A549 (cell line): ENCODE measurements around the gene CCT3. TPM values are rescaled to one million over a fixed set of nuclear protein-coding genes. Genes with fewer than 3 reads are reported as not detected.
A peak's percentile ranks its signal among the peaks of the same experiment; 100 is the strongest.

Experiments used
- ATAC-seq, 2 experiments: fragments of 200-7000 bp in 1 of 2; fragments of >200 bp in 1 of 2; cut with Nextera tagmentation in 1 of 2; cut with Tn5 transposase in 1 of 2; 3 replicates each; pipeline versions ENCODE4 v1.8.0 to v1.9.1; 2018 to 2020; ENCODE audit warnings: mild to moderate bottlenecking in 1 of 2, moderate library complexity in 1 of 2
- CTCF ChIA-PET: fragments of 300-600 bp; sonication (Branson Sonifier 250); formaldehyde crosslinking; extraction: SDS; loops from one replicate; lab custom pipeline; 2021; ENCODE audit warnings: antibody characterized with exemption, inconsistent platforms; lab: Yijun Ruan, JAX
- POLR2A ChIA-PET: fragments of 350-600 bp; formaldehyde crosslinking; extraction: SDS; loops from one replicate; lab custom pipeline; 2021; ENCODE audit warnings: antibody characterized with exemption, inconsistent platforms; lab: Yijun Ruan, JAX
- DNase-seq, 2 experiments: peaks; one replicate each; pipeline versions ENCODE4 v3.0.0 to v3.0.0-alpha.2; 2011 to 2016; ENCODE audit warnings: low read depth in 1 of 2, low spot score in 1 of 2
- FAIRE-seq: peaks from 2 replicates; lab custom pipeline; 2011; peaks lifted over from hg19 to GRCh38; lab: Jason Lieb, UNC
- H3K27ac ChIP-seq, 2 experiments: fragments of >200 bp; sonication (Bioruptor Twin); formaldehyde crosslinking; 3 replicates each; pipeline ENCODE4 v1.5.1; 2016 to 2017
- H3K4me1 ChIP-seq: fragments of >200 bp; sonication (Bioruptor Twin); formaldehyde crosslinking; 3 replicates; pipeline ENCODE4 v1.6.1; 2016
- H3K4me2 ChIP-seq: fragments of >200 bp; sonication (Bioruptor Twin); formaldehyde crosslinking; 3 replicates; pipeline ENCODE4 v1.6.1; 2016
- H3K4me3 ChIP-seq: fragments of >200 bp; sonication (Bioruptor Twin); formaldehyde crosslinking; 3 replicates; pipeline ENCODE4 v1.5.1; 2016
- H3K9me3 ChIP-seq: fragments of >200 bp; sonication (Bioruptor Twin); formaldehyde crosslinking; 3 replicates; pipeline ENCODE4 v1.6.1; 2016
- BHLHE40 ChIP-seq: IDR thresholded peaks from 2 replicates; pipeline ENCODE4 v1.6.1; 2012; ENCODE audit warnings: low read depth, low read length, inconsistent platforms
- CBX8 ChIP-seq: fragments of 200-600 bp; sonication (generic); IDR thresholded peaks from 2 replicates; pipeline ENCODE4 v1.6.1; 2016
- EHF ChIP-seq: fragments of 250-450 bp; sonication (Bioruptor Pico); IDR thresholded peaks from 2 replicates; pipeline ENCODE4 v1.5.0; 2020; ENCODE audit warnings: mild to moderate bottlenecking
- EHMT2 ChIP-seq: fragments of 200-600 bp; sonication (generic); IDR thresholded peaks from 2 replicates; pipeline ENCODE4 v1.6.1; 2016; ENCODE audit warnings: antibody characterized with exemption, low read depth, mild to moderate bottlenecking, moderate library complexity
- EP300 ChIP-seq, 2 experiments: fragments of >200 bp; sonication (Bioruptor Twin); formaldehyde crosslinking; IDR thresholded peaks; 2 replicates in 1 of 2; 3 replicates in 1 of 2; pipeline ENCODE4 v1.6.1; 2016 to 2017
- ESRRA ChIP-seq: fragments of 150-350 bp; IDR thresholded peaks from 2 replicates; pipeline ENCODE4 v1.6.1; 2014; ENCODE audit warnings: mild to moderate bottlenecking, low read length, borderline replicate concordance
- FOSL2 ChIP-seq, 2 experiments: fragments of 450-650 bp in 1 of 2; fragments of >200 bp in 1 of 2; sonication (Bioruptor Twin) in 1 of 2; formaldehyde crosslinking; IDR thresholded peaks; 2 replicates each; pipeline versions ENCODE4 v1.5.0 to v1.6.1; 2016 to 2020; ENCODE audit warnings: mild to moderate bottlenecking in 1 of 2, moderate library complexity in 1 of 2
- FOXS1 ChIP-seq: fragments of 250-450 bp; sonication (Bioruptor Pico); IDR thresholded peaks from 2 replicates; pipeline ENCODE4 v1.5.0; 2020; ENCODE audit warnings: mild to moderate bottlenecking, moderate library complexity
- GATA3 ChIP-seq: IDR thresholded peaks from 2 replicates; pipeline ENCODE4 v1.6.1; 2012; ENCODE audit warnings: borderline replicate concordance
- HOXA7 ChIP-seq: fragments of 250-450 bp; sonication (Bioruptor Pico); IDR thresholded peaks from 2 replicates; pipeline ENCODE4 v1.5.0; 2020; ENCODE audit warnings: mild to moderate bottlenecking, moderate library complexity
- HOXB13 ChIP-seq: fragments of 250-450 bp; sonication (Bioruptor Pico); IDR thresholded peaks from 2 replicates; pipeline ENCODE4 v1.5.0; 2020; ENCODE audit warnings: low read depth, mild to moderate bottlenecking, moderate library complexity
- HOXB5 ChIP-seq: fragments of 250-450 bp; sonication (Bioruptor Pico); IDR thresholded peaks from 2 replicates; pipeline ENCODE4 v1.5.0; 2020; ENCODE audit warnings: mild to moderate bottlenecking, moderate library complexity
- JUN ChIP-seq, 2 experiments: fragments of >200 bp; sonication (Bioruptor Twin); formaldehyde crosslinking; IDR thresholded peaks; 2 replicates in 1 of 2; 3 replicates in 1 of 2; pipeline ENCODE4 v1.6.1; 2016 to 2017
- JUNB ChIP-seq: fragments of >200 bp; sonication (Bioruptor Twin); formaldehyde crosslinking; IDR thresholded peaks from 2 replicates; pipeline ENCODE4 v1.6.1; 2016
- KDM5A ChIP-seq: fragments of 200-600 bp; sonication (generic); IDR thresholded peaks from 2 replicates; pipeline ENCODE4 v1.6.1; 2016; ENCODE audit warnings: antibody characterized with exemption, mild to moderate bottlenecking
- MAFK ChIP-seq: fragments of 450-650 bp; IDR thresholded peaks from 2 replicates; pipeline ENCODE4 v1.6.1; 2014; ENCODE audit not compliant: partially characterized antibody
- MYC ChIP-seq: IDR thresholded peaks from 2 replicates; pipeline ENCODE4 v1.6.1; 2012; ENCODE audit warnings: mild to moderate bottlenecking, inconsistent platforms, low read length, improper control_type of control experiment, borderline replicate concordance
- NPAS2 ChIP-seq: fragments of 250-450 bp; sonication (Bioruptor Pico); IDR thresholded peaks from 2 replicates; pipeline ENCODE4 v1.8.0; 2022; ENCODE audit warnings: mild to moderate bottlenecking, moderate library complexity, borderline replicate concordance
- NR3C1 ChIP-seq: fragments of >200 bp; sonication (Bioruptor Twin); formaldehyde crosslinking; IDR thresholded peaks from 3 replicates; pipeline ENCODE4 v1.6.1; 2017
- PHF8 ChIP-seq: fragments of 200-600 bp; sonication (generic); IDR thresholded peaks from 2 replicates; pipeline ENCODE4 v1.6.1; 2016; ENCODE audit warnings: low read depth, mild to moderate bottlenecking, antibody characterized with exemption, moderate library complexity, borderline replicate concordance
- POLR2A ChIP-seq: IDR thresholded peaks from 2 replicates; pipeline ENCODE4 v1.6.1; 2012; ENCODE audit warnings: mild to moderate bottlenecking, low read length
- RARB ChIP-seq: fragments of 250-450 bp; sonication (Bioruptor Pico); IDR thresholded peaks from 2 replicates; pipeline ENCODE4 v1.8.0; 2021; ENCODE audit warnings: mild to moderate bottlenecking, moderate library complexity
- RCOR1 ChIP-seq: fragments of 150-350 bp; IDR thresholded peaks from 2 replicates; pipeline ENCODE4 v1.6.1; 2014; ENCODE audit warnings: antibody characterized with exemption, low read length, low read depth
- RFX5 ChIP-seq: fragments of 450-650 bp; IDR thresholded peaks from 2 replicates; pipeline ENCODE4 v1.7.1; 2014; ENCODE audit warnings: antibody characterized with exemption, mild to moderate bottlenecking, moderate library complexity
- RNF2 ChIP-seq: fragments of 200-600 bp; sonication (generic); IDR thresholded peaks from 2 replicates; pipeline ENCODE4 v1.6.1; 2016; ENCODE audit warnings: low read depth, mild to moderate bottlenecking, antibody characterized with exemption, moderate library complexity, borderline replicate concordance
- SMC3 ChIP-seq: fragments of >200 bp; sonication (Bioruptor Twin); formaldehyde crosslinking; IDR thresholded peaks from 3 replicates; pipeline ENCODE4 v1.6.1; 2018; ENCODE audit warnings: inconsistent platforms
- TFCP2L1 ChIP-seq: fragments of 250-450 bp; sonication (Bioruptor Pico); IDR thresholded peaks from 2 replicates; pipeline ENCODE4 v1.5.0; 2021; ENCODE audit warnings: mild to moderate bottlenecking
- TP53 ChIP-seq: fragments of 250-450 bp; sonication (Bioruptor Pico); IDR thresholded peaks from 2 replicates; pipeline ENCODE4 v1.5.0; 2021; ENCODE audit warnings: mild to moderate bottlenecking, moderate library complexity
- ZFP36 ChIP-seq: fragments of 450-650 bp; IDR thresholded peaks from 2 replicates; pipeline ENCODE4 v1.6.1; 2014; ENCODE audit warnings: borderline replicate concordance; ENCODE audit not compliant: partially characterized antibody
- ZSCAN20 ChIP-seq: fragments of 250-450 bp; sonication (Bioruptor Pico); IDR thresholded peaks from 2 replicates; pipeline ENCODE4 v1.8.0; 2022; ENCODE audit warnings: mild to moderate bottlenecking, moderate library complexity
- WGBS: methylation state at CpG from one replicate; pipeline ENCODE4 v1.1.6; 2017; ENCODE audit errors: missing lambda C conversion rate; 5-methylcytosine and 5-hydroxymethylcytosine counted together
- polyA minus RNA-seq: library from RNA; depleted of rRNA, polyadenylated mRNA; stranded (reverse); fragments of >200 nt; gene quantifications from 2 replicates; pipeline ENCODE4 v1.2.3, GENCODE V29; 2011; rRNA and poly(A)+ RNA removed
- polyA plus RNA-seq, 4 experiments: library from polyadenylated mRNA; depleted of rRNA in 3 of 4; stranded (reverse); fragments of >200 nt; fragmentation: RNase III in 1 of 4; extraction: RNeasy Plus Mini Kit Qiagen cat#74134 plus additional on column Dnase treatment in 1 of 4; gene quantifications; 2 replicates in 3 of 4; 3 replicates in 1 of 4; pipeline ENCODE4 v1.2.3, GENCODE V29; 2011 to 2017
- TF ChIP-seq, protein P1 (sequence below): fragments of >200 bp; sonication (Bioruptor Twin); formaldehyde crosslinking; IDR thresholded peaks from 2 replicates; pipeline ENCODE4 v1.6.1; 2016
- TF ChIP-seq, protein P2 (sequence below): IDR thresholded peaks from 2 replicates; pipeline ENCODE4 v1.6.1; 2012; ENCODE audit warnings: low read depth, borderline replicate concordance
- TF ChIP-seq, protein P3 (sequence below): fragments of 250-450 bp; sonication (Bioruptor Pico); IDR thresholded peaks from 2 replicates; pipeline ENCODE4 v1.5.0; 2020; ENCODE audit warnings: low read depth, mild to moderate bottlenecking, moderate library complexity
- TF ChIP-seq, protein P4 (sequence below): fragments of 250-450 bp; sonication (Bioruptor Pico); IDR thresholded peaks from 2 replicates; pipeline ENCODE4 v1.5.0; 2021; ENCODE audit warnings: mild to moderate bottlenecking, moderate library complexity, borderline replicate concordance

The CCT3 gene
- polyA plus RNA-seq (2011; rRNA removed) (528 and 530 TPM in 2 replicates), polyA plus RNA-seq (2017; fragmentation: RNase III; extraction: RNeasy Plus Mini Kit Qiagen cat#74134 plus additional on column Dnase treatment) (804 to 909 TPM (median 824 TPM) in 3 replicates), polyA minus RNA-seq (437 and 471 TPM in 2 replicates)
- polyA plus RNA-seq (2012; cell fraction: cytosol; rRNA removed) = 604 and 615 TPM in 2 replicates
- polyA plus RNA-seq (2012; cell fraction: nucleus; rRNA removed) = 460 and 483 TPM in 2 replicates

DNA sequence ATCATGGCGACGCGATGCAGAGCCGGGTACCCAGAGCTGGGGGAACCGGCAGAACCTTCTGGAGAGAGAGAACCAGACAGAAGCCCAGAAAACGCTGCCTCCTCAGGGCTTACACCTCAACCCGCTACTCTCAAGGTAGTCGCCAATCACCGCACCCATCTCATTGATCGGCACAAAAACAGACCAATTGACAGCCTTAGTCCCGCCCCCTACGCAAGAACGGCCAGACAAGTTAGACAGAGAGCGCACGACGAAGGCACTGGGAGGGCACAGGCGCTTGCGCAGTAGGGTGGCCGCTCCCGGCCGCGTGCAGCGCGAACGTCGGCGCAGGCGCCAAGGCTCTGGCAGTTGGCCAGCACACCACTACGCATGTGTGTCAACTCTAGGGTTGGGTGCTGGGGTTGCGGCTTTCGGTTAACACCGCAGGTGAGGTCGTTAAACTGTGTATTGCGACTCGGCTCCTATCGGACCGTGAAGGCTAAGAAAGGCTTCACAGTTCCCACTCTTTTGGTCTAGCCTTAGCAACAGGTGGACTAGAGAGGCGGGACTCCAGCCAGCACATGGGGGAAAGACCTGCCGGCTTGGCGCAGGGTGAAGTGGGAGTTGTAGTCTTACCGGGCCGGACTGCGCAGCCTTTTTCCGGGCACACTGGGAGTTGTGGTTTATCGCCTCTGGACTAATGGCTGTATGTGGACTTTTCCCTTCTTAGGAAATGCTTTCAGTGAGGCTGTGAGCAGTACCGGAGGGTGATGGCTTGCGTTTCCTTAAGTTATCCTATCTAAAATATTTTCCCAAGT, at the start of gene CCT3, which contains the start of gene TSACC:
Gene CCT3, minus strand, starts transcription at position 113 of the 797 bp plus-strand sequence. Its CDS starts 108 bp downstream, at position 5.
Gene TSACC, plus strand, starts transcription at position 347 of the 797 bp plus-strand sequence. CDS start 1,232 bp downstream, outside the sequence.
- peak within 1 kb of the TSS; percentile 89 to 95 for H3K27ac ChIP-seq
- peak; percentile 94 to 95 for ATAC-seq
- FAIRE-seq = peak; percentile 89
- peak; percentile 99 to 100 for DNase-seq
- H3K9me3 ChIP-seq = no peaks in the 10 kb centered on the region
- WGBS = 2% methylated on average over 28 of the region's 47 CpGs
- H3K4me3 ChIP-seq = peak within 1 kb of the TSS; percentile 75
- ChIA-PET POLR2A (interaction anchor here (1.0 to 1.6 kb wide), 4 partner anchors 12 to 107 kb away, joined by 3 to 6 read pairs (median 4); partner anchors contain the start of gene SMG5), CTCF (interaction anchor here (0.7 to 1.9 kb wide), 5 partner anchors 10 to 107 kb away, joined by 3 to 8 read pairs (median 5); no protein-coding TSS in a partner anchor)
- H3K4me2 ChIP-seq = peak within 1 kb of the TSS; percentile 94
- H3K4me1 ChIP-seq = peaks cover 16% of the 10 kb centered on the region; the same call in 2 of the 3 replicates
- TF ChIP-seq HOXB5 = no peak
- TF ChIP-seq KDM5A = no peak
- TF ChIP-seq JUN (IDR thresholded peaks at IDR 0.05) = peak; percentile 63 to 91; a peak in 4 of 5 replicates
- no peak for TF ChIP-seq CBX8
- TF ChIP-seq HOXA7 = no peak
- no peak for TF ChIP-seq RNF2
- no peak for TF ChIP-seq FOSL2 (IDR thresholded peaks at IDR 0.05)
- no peak for TF ChIP-seq FOSL2 (CRISPR knock-in tag; IDR thresholded peaks at IDR 0.05)
- no peak for TF ChIP-seq TFCP2L1 (CRISPR knock-in tag)
- no peak for TF ChIP-seq GATA3
- TF ChIP-seq RARB (CRISPR knock-in tag) = no peak
- 0 out of 2 replicates have a peak, but pooled peaks have one; percentile 62 for TF ChIP-seq TP53 (CRISPR knock-in tag)
- TF ChIP-seq, protein P1, sequence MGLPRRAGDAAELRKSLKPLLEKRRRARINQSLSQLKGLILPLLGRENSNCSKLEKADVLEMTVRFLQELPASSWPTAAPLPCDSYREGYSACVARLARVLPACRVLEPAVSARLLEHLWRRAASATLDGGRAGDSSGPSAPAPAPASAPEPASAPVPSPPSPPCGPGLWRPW = no peak
- no peak for TF ChIP-seq MAFK
- 0 out of 2 replicates have a peak, but pooled peaks have one; percentile 2 for TF ChIP-seq PHF8
- no peak for TF ChIP-seq NPAS2 (CRISPR knock-in tag)
- no peak for TF ChIP-seq EP300 (IDR thresholded peaks at IDR 0.05)
- peak; percentile 87 for TF ChIP-seq POLR2A
- no peak for TF ChIP-seq ESRRA
- TF ChIP-seq, protein P2, sequence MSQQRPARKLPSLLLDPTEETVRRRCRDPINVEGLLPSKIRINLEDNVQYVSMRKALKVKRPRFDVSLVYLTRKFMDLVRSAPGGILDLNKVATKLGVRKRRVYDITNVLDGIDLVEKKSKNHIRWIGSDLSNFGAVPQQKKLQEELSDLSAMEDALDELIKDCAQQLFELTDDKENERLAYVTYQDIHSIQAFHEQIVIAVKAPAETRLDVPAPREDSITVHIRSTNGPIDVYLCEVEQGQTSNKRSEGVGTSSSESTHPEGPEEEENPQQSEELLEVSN = peak; percentile 47; the same call in 1 of the 2 replicates
- TF ChIP-seq HOXB13 (CRISPR knock-in tag) = no peak
- TF ChIP-seq, protein P3, sequence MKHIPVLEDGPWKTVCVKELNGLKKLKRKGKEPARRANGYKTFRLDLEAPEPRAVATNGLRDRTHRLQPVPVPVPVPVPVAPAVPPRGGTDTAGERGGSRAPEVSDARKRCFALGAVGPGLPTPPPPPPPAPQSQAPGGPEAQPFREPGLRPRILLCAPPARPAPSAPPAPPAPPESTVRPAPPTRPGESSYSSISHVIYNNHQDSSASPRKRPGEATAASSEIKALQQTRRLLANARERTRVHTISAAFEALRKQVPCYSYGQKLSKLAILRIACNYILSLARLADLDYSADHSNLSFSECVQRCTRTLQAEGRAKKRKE (CRISPR knock-in tag) = no peak
- TF ChIP-seq ZFP36 = no peak
- TF ChIP-seq, protein P4, sequence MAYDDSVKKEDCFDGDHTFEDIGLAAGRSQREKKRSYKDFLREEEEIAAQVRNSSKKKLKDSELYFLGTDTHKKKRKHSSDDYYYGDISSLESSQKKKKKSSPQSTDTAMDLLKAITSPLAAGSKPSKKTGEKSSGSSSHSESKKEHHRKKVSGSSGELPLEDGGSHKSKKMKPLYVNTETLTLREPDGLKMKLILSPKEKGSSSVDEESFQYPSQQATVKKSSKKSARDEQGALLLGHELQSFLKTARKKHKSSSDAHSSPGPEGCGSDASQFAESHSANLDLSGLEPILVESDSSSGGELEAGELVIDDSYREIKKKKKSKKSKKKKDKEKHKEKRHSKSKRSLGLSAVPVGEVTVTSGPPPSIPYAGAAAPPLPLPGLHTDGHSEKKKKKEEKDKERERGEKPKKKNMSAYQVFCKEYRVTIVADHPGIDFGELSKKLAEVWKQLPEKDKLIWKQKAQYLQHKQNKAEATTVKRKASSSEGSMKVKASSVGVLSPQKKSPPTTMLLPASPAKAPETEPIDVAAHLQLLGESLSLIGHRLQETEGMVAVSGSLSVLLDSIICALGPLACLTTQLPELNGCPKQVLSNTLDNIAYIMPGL (CRISPR knock-in tag) = no peak
- TF ChIP-seq ZSCAN20 (CRISPR knock-in tag) = no peak
- TF ChIP-seq EHF (CRISPR knock-in tag) = no peak
- TF ChIP-seq NR3C1 = no peak
- TF ChIP-seq RCOR1 = no peak
- no peak for TF ChIP-seq SMC3
- peak; percentile 98 for TF ChIP-seq MYC
- TF ChIP-seq RFX5 = no peak
- no peak for TF ChIP-seq JUNB
- no peak for TF ChIP-seq BHLHE40
- TF ChIP-seq EHMT2 = no peak
- no peak for TF ChIP-seq FOXS1
